A673 (cell line): ENCODE data around the gene FA2H.

Experiments
- CTCF ChIP-seq: fragments of 300-800, 200-600 bp; sonication (generic); conservative IDR thresholded peaks from 2 replicates; pipeline ENCODE4 v1.5.1; 2017; ENCODE audit warnings: low read depth, mild to moderate bottlenecking, antibody characterized with exemption, low read length, moderate library complexity, mixed read lengths
- EZH2 ChIP-seq: fragments of 200-600 bp; sonication (generic); IDR thresholded peaks from 2 replicates; pipeline ENCODE4 v1.6.1; 2017; ENCODE audit warnings: borderline replicate concordance, low read depth, mild to moderate bottlenecking, mixed read lengths, antibody characterized with exemption, low read length; ENCODE audit not compliant: poor library complexity, severe bottlenecking

- TF ChIP-seq CTCF (no peak), EZH2 (no peak)
Measured at GRCh38 chr16:74695450-74696422, 78.9 kb downstream of the FA2H start.
